HG03060 (cell line): ENCODE data around the gene SH2D2A.

Source experiments
- ATAC-seq: cut with Tn5 transposase; IDR thresholded peaks from one replicate; pipeline ENCODE4 v1.9.1; 2021; ENCODE audit warnings: low read depth, moderate number of reproducible peaks; ENCODE audit not compliant: unreplicated experiment

The SH2D2A gene

GRCh38 chr1:156828400-156829124 lies 11.9 kb upstream of the SH2D2A start:
- ATAC-seq, result no peak

GRCh38 chr1:156826630-156827029 lies 10.0 kb upstream of the SH2D2A start:
- ATAC-seq, result no peak

GRCh38 chr1:156823210-156823790 lies 6.7 kb upstream of the SH2D2A start:
- ATAC-seq, result no peak

- no peak for ATAC-seq
Observed at GRCh38 chr1:156822680-156823079, 6.0 kb upstream of the SH2D2A start.

- no peak for ATAC-seq
Observed at GRCh38 chr1:156821801-156822200, 5.2 kb upstream of the SH2D2A start.

- ATAC-seq, result no peak
Observed at GRCh38 chr1:156815961-156816422, 656 bp downstream of the SH2D2A start.

GRCh38 chr1:156815307-156815826 lies 1.3 kb downstream of the SH2D2A start:
- no peak for ATAC-seq

GRCh38 chr1:156814571-156815260 lies 1.9 kb downstream of the SH2D2A start:
- ATAC-seq, result no peak

- no peak for ATAC-seq
Observed at GRCh38 chr1:156813750-156814570, 2.7 kb downstream of the SH2D2A start.

GRCh38 chr1:156813298-156813697 lies 3.4 kb downstream of the SH2D2A start:
- no peak for ATAC-seq

- ATAC-seq, result no peak
Observed at GRCh38 chr1:156812293-156812990, 4.2 kb downstream of the SH2D2A start.

- ATAC-seq, result no peak
Observed at GRCh38 chr1:156811168-156811567, 5.5 kb downstream of the SH2D2A start.

GRCh38 chr1:156809711-156810366 lies 6.8 kb downstream of the SH2D2A start:
- no peak for ATAC-seq

- no peak for ATAC-seq
Observed at GRCh38 chr1:156809281-156809680, 7.4 kb downstream of the SH2D2A start.

GRCh38 chr1:156808186-156809030 lies 8.2 kb downstream of the SH2D2A start:
- no peak for ATAC-seq

GRCh38 chr1:156807627-156808026 lies 9.0 kb downstream of the SH2D2A start:
- no peak for ATAC-seq

GRCh38 chr1:156806512-156807440 lies 9.9 kb downstream of the SH2D2A start:
- ATAC-seq, result no peak
